GM12864 (cell line): ENCODE results near the gene RSBN1L.

Experiments used
- DNase-seq: peaks from one replicate; pipeline ENCODE4 v3.0.0-alpha.2; 2011; ENCODE audit warnings: low read depth
- H3K4me3 ChIP-seq: 2 replicates; pipeline ENCODE4 v1.5.1; 2011; ENCODE audit warnings: mild to moderate bottlenecking, low read depth, low read length, control low read depth
- CTCF ChIP-seq: IDR thresholded peaks from 2 replicates; pipeline ENCODE4 v1.5.1; 2011; ENCODE audit warnings: low read depth, mild to moderate bottlenecking, moderate library complexity, low read length, control low read depth, inconsistent platforms; ENCODE audit errors: missing control alignments

RSBN1L gene

GRCh38 chr7:77796960-77797359 lies 100.7 kb downstream of the RSBN1L start:
- peak overlapping the region; percentile 97 for H3K4me3 ChIP-seq
- DNase-seq, result no peak
- no peak for TF ChIP-seq CTCF

GRCh38 chr7:77797734-77798393 lies 101.6 kb downstream of the RSBN1L start:
- DNase-seq, result no peak
- H3K4me3 ChIP-seq, result peak overlapping the region; percentile 97
- no peak for TF ChIP-seq CTCF

- peak; percentile 59 for TF ChIP-seq CTCF
- peak; percentile 98 for DNase-seq
- H3K4me3 ChIP-seq, result peak within 1 kb of the TSS; percentile 97
Measured at GRCh38 chr7:77798394-77799077, 102.3 kb downstream of the RSBN1L start, which contains the start of the genes PHTF2 and TMEM60. TSS of gene PHTF2 (plus strand) at chr7:77798773. TSS of gene TMEM60 (minus strand) at chr7:77798434. CDS start at chr7:77794373, 4,061 bp downstream.

- no peak for DNase-seq
- no peak for TF ChIP-seq CTCF
- H3K4me3 ChIP-seq, result peak overlapping the region; percentile 97
Measured at GRCh38 chr7:77799078-77799964, 103.1 kb downstream of the RSBN1L start.

- DNase-seq, result no peak
- H3K4me3 ChIP-seq, result peak overlapping the region; percentile 97
- TF ChIP-seq CTCF, result no peak
Measured at GRCh38 chr7:77800158-77800557, 103.9 kb downstream of the RSBN1L start.

- H3K4me3 ChIP-seq, result no peak overlapping the region
- TF ChIP-seq CTCF, result no peak
- DNase-seq, result no peak
Measured at GRCh38 chr7:77800730-77801129, 104.5 kb downstream of the RSBN1L start.
